Left ventricle myocardium superior (tissue), 1 donor: Measurements from ENCODE around the gene MRTFA. TPM values are rescaled to one million over a fixed set of nuclear protein-coding genes. Genes with fewer than 3 reads are reported as not detected.
A peak's percentile ranks its signal among the peaks of the same experiment; 100 is the strongest.

ENCODE experiments used
- ATAC-seq: fragments of 200-7000 bp; cut with Tn5 transposase; one replicate; pipeline ENCODE4 v1.9.1; 2020; ENCODE audit warnings: mild to moderate bottlenecking, moderate library complexity
- DNase-seq: peaks from one replicate; pipeline ENCODE4 v3.0.0-alpha.2; 2020
- intact Hi-C: fragments of 100-400 bp; cut with micrococcal nuclease; formaldehyde crosslinking; loops from one replicate; pipeline ENCODE4 v1.11.0; 2022
- total RNA-seq: library from RNA; stranded (reverse); fragmentation: NEBNext Ultra II Directional; extraction: Animal tissue kit (Norgen Biotek cat#: 25700); gene quantifications from one replicate; pipeline ENCODE4 v1.2.1, GENCODE V29; 2021
- donor health status: DM: no; HTN: yes; CAD: no; lungs with severe emphysema.

Gene MRTFA
- total RNA-seq, 1 donor from 2014 or later = 32.5 TPM

DNA sequence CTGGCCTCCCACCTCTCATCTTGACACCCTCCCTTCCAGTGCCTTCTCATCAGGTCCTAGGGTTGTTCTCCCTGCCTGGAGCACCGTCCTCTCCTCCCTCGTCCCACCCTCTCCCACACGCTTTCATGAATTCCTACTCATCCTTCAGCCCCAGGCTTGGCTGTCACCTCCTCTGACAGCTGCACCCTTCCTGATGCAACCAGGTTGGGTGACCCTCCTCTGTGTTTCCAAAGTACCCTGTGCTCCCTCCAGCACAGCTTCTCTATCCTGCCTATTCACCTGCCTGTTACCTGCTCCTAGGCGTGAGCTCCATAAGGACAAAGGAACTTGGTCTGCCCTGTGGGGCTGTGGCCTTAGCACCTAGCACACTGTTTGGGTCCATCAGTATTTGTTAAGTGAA is 207.7 kb downstream of the MRTFA start:
- no peak for ATAC-seq
- intact Hi-C loops = no loop called here
- no peak for DNase-seq

GRCh38 chr22:40426594-40427333 is 209.8 kb downstream of the MRTFA start:
- ATAC-seq = no peak

GRCh38 chr22:40425082-40425481 is 211.4 kb downstream of the MRTFA start:
- ATAC-seq (no peak), DNase-seq (no peak)
- intact Hi-C loops = no loop called here

More at GRCh38 chr22:40426594-40427333, 209.8 kb downstream of the MRTFA start:
- DNase-seq = no peak
- intact Hi-C loops = no loop called here

- intact Hi-C loops = no loop called here
- peak; percentile 59 for DNase-seq
- peak; percentile 18 for ATAC-seq
These were observed 212.5 kb downstream of the MRTFA start for GRCh38 chr22:40423882-40424640.

GRCh38 chr22:40423310-40423688 is 213.2 kb downstream of the MRTFA start:
- no peak for DNase-seq
- ATAC-seq = peak; percentile 3
- intact Hi-C loops = no loop called here

DNA sequence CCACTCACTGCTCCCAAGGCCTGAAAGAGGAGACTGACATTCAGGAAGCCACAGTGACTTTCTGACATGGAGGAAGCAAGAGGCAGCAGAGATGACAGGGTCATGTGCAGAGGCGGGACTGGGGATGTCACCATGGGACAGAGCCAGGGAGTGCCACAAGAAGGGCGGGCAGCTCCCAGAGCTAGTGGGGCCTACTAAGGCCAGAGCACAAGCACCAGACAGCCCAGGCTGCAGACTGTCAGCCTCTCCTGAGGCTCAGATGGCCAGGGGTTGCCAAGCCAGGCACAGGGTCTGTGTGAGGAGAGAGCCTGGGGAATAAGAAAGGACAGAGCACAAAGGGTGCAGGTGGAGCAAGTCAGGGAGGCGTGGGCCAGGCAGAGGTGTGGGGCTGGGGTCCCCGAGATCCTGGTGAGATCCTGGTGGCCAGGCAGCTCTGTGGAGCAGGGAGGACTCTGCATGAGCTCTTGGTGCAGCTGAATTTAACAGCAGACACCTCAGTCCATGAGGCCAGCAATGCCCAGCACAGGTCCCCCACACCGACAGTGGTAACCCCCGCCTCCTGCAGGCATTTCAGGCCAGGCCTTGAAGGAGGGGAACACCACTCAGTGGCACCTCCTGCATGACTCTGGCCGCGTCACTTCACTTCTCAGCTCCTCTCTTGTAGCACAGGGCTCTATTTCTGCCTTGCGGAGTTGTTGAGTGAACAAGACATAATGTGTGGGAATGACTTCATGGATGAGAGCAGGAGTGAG is 213.8 kb downstream of the MRTFA start:
- no peak for DNase-seq
- intact Hi-C loops = no loop called here

GRCh38 chr22:40421941-40422340 is 214.6 kb downstream of the MRTFA start:
- DNase-seq (no peak), ATAC-seq (no peak)
- intact Hi-C loops = no loop called here

More for the DNA sequence above, 213.8 kb downstream of the MRTFA start:
- no peak for ATAC-seq

GRCh38 chr22:40421082-40421350 is 215.5 kb downstream of the MRTFA start:
- DNase-seq = no peak
- intact Hi-C loops = no loop called here
- ATAC-seq = no peak

GRCh38 chr22:40420341-40421081 is 216.0 kb downstream of the MRTFA start:
- intact Hi-C loops = no loop called here
- DNase-seq = no peak

DNA sequence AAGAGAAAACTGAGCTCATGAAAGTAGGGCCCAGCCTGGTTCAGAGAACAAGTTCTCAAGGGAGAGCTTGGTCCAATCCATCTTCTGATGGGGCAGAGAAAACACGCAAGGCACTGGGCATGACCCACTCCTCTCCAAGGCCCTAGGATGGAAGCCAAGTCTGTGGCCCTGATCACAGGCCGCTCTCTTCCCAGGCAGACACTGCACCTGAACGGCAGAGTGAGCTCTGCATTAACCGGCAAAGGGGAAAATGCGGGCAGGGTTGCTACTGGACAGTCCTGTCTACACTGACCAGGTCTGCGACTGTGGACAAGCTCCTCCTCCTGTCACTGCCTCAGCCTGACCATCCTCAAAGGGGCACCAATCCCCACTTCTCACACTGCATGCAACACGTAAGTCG is 216.8 kb downstream of the MRTFA start:
- intact Hi-C loops = no loop called here
- no peak for DNase-seq
- no peak for ATAC-seq

More at GRCh38 chr22:40420341-40421081, 216.0 kb downstream of the MRTFA start:
- ATAC-seq = no peak

DNA sequence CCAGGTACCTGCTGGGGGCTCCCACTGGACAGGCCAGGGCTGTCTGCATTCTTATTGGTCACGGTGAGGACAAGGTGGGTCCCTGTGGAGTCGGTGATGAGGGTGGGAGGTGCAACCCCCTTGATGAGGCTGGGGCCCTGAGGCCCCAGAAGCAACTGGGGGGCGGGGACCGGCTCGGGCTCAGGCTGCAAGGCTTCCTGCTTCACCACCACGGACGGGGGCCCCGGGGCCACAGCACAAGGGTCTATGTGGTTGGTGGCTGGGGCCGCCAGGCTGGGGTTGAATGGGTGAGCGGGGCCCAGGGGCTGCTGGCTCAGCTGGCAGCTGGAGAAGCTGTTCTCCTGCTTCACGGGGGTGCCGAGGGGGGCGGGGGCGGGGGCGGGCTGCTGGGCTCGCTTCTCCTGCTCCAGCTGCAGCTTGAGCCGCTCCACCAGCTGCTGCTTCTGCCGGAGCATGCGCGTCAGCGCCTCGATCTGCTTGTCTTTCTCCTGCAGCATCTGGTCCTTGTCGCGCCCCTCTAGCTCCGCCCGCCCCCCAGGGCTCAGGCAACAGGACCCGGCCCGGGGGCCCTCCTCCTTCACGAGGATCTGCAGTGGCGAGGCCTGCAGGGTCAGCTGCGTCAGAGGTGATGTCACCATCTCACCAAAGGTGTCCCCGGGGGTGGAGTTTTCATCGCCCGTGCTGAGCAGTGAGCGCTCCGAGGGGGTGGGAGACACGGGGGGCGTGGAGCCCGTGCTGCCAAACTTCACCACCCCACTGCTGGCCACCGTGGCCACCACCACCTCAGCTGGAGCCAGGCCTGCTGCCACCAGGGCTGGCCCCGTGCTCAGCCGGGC is 217.9 kb downstream of the MRTFA start:
- DNase-seq (peak; percentile 63), ATAC-seq (peak; percentile 33)
- intact Hi-C loops = no loop called here

DNA sequence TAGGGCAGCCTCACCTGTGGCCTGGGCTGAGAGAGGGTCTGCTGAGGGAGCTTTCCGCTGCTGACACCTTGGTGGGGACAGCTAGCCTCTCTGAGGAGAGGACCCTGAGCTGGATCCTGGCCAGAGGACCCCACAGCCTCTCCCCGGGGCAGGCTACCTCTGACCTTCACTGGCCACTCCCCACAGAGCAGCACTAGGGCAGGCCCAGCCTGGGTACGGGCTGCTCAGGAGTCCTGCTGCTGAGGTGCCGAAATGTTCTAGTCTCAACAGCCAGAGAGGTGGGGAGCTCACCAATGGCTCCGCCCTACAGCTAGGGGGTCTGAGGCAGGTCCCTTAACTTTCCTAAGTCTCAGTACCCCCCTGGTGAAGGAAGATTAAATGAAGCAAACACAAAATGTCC is 218.6 kb downstream of the MRTFA start:
- DNase-seq = no peak
- no peak for ATAC-seq
- intact Hi-C loops = no loop called here

DNA sequence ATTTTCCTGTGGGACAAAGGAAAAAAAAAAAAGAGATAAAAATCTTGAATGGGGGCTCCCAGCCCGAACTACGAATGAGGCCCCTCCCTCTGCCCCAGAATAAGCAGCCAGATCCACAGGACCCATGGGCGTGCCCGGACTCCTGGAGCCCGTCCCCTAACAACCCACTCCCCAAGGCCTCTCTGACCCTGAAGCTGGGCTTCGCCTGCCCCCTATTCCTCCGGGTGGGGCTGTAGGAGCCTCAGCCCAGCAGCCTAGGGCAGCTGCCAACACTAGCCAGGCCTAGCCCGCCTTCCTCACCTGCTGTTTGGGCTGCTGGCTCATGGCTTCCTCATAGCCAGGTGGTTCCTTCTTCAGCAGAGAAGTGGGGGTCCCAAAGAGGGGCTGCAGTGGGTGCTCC is 219.5 kb downstream of the MRTFA start:
- no peak for DNase-seq
- intact Hi-C loops = no loop called here
- no peak for ATAC-seq

- ATAC-seq (no peak), DNase-seq (no peak)
- intact Hi-C loops = no loop called here
These were observed 219.9 kb downstream of the MRTFA start for GRCh38 chr22:40416636-40417035.

GRCh38 chr22:40416267-40416570 is 220.3 kb downstream of the MRTFA start:
- DNase-seq (no peak), ATAC-seq (no peak)
- intact Hi-C loops = no loop called here

GRCh38 chr22:40415531-40416266 is 220.8 kb downstream of the MRTFA start:
- intact Hi-C loops = no loop called here
- peak; percentile 38 for DNase-seq
- peak; percentile 30 for ATAC-seq

DNA sequence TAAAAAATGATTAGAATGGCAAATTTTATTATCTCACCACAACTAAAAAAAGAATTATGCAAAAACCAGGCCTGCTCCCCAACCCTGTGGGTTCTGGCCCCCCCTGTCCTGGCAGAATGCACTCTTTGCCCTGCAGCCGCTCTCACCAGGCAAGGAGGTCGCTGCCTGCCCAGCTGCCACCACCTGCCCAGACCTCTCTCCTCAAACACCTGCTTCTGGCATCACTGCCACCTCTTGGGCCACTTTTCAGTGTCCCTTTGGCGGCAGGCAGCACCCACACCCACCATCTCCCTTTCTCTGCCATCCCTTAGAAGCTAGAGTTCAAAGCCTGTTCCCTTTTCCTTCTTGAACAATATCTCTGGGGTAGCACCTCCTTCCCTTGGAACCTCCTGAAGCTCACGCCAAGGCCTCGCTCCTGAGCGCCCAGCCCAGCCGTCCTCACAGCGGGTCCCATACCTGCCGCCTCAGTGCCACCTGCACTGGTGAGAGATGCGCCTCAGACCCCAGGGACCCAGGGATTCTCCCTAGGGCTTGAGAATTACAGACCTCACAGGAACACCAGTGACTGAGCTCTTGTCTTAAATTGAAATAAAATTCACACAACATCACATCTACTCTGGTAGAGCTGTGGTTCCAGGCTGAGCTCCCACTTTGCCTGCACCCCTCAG is 221.5 kb downstream of the MRTFA start:
- intact Hi-C loops = no loop called here
- DNase-seq = no peak
- ATAC-seq = no peak

GRCh38 chr22:40414311-40414710 is 222.2 kb downstream of the MRTFA start:
- ATAC-seq = no peak
- intact Hi-C loops = no loop called here
- no peak for DNase-seq
